ENCODE results near the gene KRT7. TPM values are rescaled to one million over a fixed set of nuclear protein-coding genes. Genes with fewer than 3 reads are reported as not detected.

KRT7 gene
- total RNA-seq, 1 experiment from 2014 or later = 10.0 TPM

- Mint-ChIP-seq H3K36me3 (ENCODE audit: insufficient read depth in 1 of 3, low read depth in 3 of 3) (no peaks in the 10 kb centered on the region; a peak in 1 of 7 replicates), H3K4me1 (peaks cover 10 to 36% of the 10 kb centered on the region in 2 experiments), H3K27me3 (ENCODE audit: low read depth) (peaks cover 5% of the 10 kb centered on the region), H3K4me3 (no peak overlapping the region), H3K27ac (peak overlapping the region in 1 of 3 experiments; percentile 75; a peak in 1 of 7 replicates), H3K9me3 (no peaks in the 10 kb centered on the region)
- Histone ChIP-seq H4K8ac (replicated peaks; ENCODE audit: insufficient read length, low read depth, low read length) (no peak overlapping the region), H2AK5ac (ENCODE audit: insufficient read length, low read length) (no peak overlapping the region), H2BK15ac (ENCODE audit: low read depth, low read length) (no peak overlapping the region), H3K18ac (ENCODE audit: insufficient read length, low read depth, low read length) (no peak overlapping the region), H2BK5ac (ENCODE audit: insufficient read length, low read length) (no peak overlapping the region), H2BK120ac (ENCODE audit: low read depth, low read length, poor library complexity, severe bottlenecking) (no peak overlapping the region), H3K4me1 (ENCODE audit: insufficient read depth, low read length) (peaks cover 3% of the 10 kb centered on the region; the same call in 1 of the 2 replicates), H3K27me3 (ENCODE audit: insufficient read depth, low read length) (no peaks in the 10 kb centered on the region), H3K14ac (ENCODE audit: insufficient read depth, low read length) (no peak overlapping the region), H3K23me2 (ENCODE audit: insufficient read length, low read depth, low read length, poor library complexity, severe bottlenecking) (no peaks in the 10 kb centered on the region), H4K5ac (ENCODE audit: insufficient read length, low read depth, low read length) (no peak overlapping the region), H3T11ph (ENCODE audit: low read length) (no peak overlapping the region), H3K4ac (ENCODE audit: low read depth, low read length) (no peak overlapping the region), H3K79me1 (ENCODE audit: insufficient read depth, low read depth, low read length, poor library complexity, severe bottlenecking) (no peaks in the 10 kb centered on the region), H2AFZ (ENCODE audit: low read length) (no peak overlapping the region), H2BK20ac (ENCODE audit: low read depth, low read length, poor library complexity, severe bottlenecking) (no peak overlapping the region), H3K9me3 (ENCODE audit: control insufficient read depth, low read depth, low read length) (no peaks in the 10 kb centered on the region), H3K23ac (ENCODE audit: insufficient read length, low read depth, low read length) (no peak overlapping the region), H3K9ac (ENCODE audit: extremely low read depth, insufficient read length, low read length) (no peak overlapping the region), H3K56ac (ENCODE audit: insufficient read length, low read depth, low read length) (no peak overlapping the region), H4K20me1 (ENCODE audit: control insufficient read depth, insufficient read depth, insufficient read length) (no peaks in the 10 kb centered on the region), H3K79me2 (ENCODE audit: insufficient read depth, low read length) (no peaks in the 10 kb centered on the region), H3K4me2 (ENCODE audit: insufficient read depth, insufficient read length, low read length) (no peak overlapping the region), H3K27ac (ENCODE audit: insufficient read length, low read depth, low read length) (no peak overlapping the region), H4K91ac (ENCODE audit: insufficient read length, low read depth, low read length) (no peak overlapping the region), H2BK12ac (ENCODE audit: insufficient read length, low read depth, low read length) (no peak overlapping the region)
- no peak for TF ChIP-seq CTCF (conservative IDR thresholded peaks at IDR 0.05)
- no CpG with 5 or more reads among the region's 18 CpGs for WGBS (ENCODE audit: extremely low coverage, insufficient read length, low lambda C conversion rate)
- DNase-seq = no peak
Observed at GRCh38 chr12:52204095-52204930, 28.7 kb upstream of the KRT7 start.
